ENCODE data around the gene INSC.

INSC gene

DNA sequence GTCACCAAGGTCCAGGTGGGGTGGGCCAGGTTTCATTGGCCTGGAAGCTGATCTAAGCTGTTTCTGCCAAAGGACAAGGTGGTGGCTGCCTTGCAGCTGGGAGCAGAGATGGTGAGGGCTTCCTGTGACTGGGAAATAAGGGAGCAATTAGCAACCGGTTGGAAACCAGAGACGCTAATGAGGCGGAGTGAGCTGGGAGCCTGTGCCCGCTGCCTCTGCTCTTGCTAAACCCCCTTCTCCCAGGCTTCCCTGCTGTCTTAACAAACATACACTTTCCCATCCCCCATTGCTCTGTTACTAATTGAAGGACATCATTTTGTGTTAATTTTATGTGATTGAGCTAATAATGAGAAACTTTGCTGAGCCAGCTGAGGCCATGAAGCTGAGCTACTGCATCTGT lies 121.8 kb downstream of the INSC start (continued):
- TF ChIP-seq, protein P1, sequence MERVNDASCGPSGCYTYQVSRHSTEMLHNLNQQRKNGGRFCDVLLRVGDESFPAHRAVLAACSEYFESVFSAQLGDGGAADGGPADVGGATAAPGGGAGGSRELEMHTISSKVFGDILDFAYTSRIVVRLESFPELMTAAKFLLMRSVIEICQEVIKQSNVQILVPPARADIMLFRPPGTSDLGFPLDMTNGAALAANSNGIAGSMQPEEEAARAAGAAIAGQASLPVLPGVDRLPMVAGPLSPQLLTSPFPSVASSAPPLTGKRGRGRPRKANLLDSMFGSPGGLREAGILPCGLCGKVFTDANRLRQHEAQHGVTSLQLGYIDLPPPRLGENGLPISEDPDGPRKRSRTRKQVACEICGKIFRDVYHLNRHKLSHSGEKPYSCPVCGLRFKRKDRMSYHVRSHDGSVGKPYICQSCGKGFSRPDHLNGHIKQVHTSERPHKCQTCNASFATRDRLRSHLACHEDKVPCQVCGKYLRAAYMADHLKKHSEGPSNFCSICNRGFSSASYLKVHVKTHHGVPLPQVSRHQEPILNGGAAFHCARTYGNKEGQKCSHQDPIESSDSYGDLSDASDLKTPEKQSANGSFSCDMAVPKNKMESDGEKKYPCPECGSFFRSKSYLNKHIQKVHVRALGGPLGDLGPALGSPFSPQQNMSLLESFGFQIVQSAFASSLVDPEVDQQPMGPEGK (tag by site-specific recombination; IDR thresholded peaks at IDR 0.05): no peak
- no peak for TF ChIP-seq MZF1 (tag by site-specific recombination; IDR thresholded peaks at IDR 0.05; ENCODE audit: borderline replicate concordance)
- TF ChIP-seq ZNF518A (tag by site-specific recombination; conservative IDR thresholded peaks at IDR 0.05; ENCODE audit: low read depth): no peak

DNA sequence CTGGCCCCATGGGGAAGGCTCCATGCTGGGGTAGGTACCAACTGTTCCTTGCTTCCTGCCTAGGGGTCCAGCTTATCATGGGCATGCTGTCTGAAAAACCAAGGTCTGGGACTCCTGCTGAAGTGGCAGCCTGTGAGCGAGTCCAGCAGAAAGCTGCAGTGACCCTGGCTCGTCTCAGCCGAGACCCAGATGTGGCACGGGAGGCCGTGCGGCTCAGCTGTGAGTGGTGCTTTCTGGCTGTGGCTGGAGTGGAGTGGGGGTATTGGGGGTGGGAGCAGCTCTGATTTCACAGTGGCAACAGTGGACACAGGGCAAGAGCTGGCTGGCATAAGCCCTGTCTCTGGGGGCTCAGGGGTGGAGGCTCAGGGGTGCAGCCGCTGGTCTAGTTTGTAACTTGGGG lies 124.1 kb downstream of the INSC start:
- Histone ChIP-seq H3K36me3 (ENCODE audit: control insufficient read depth in 2 of 2, insufficient read depth in 1 of 2, low read length in 2 of 2) (no peaks in the 10 kb centered on the region), H3K27ac (ENCODE audit: extremely low read depth, low read depth, low read length) (no peak overlapping the region), H3K9me3 (ENCODE audit: control insufficient read depth, insufficient read depth, low read depth, low read length) (no peaks in the 10 kb centered on the region), H3K4me3 (ENCODE audit: low read depth, low read length) (no peak overlapping the region), H3K4me1 (ENCODE audit: control insufficient read depth, insufficient read depth, low read length) (no peaks in the 10 kb centered on the region)
- ChIA-PET POLR2A (no interaction called here), CTCF (interaction anchor here (0.6 kb wide), 1 partner anchor 52 kb away, joined by 3 read pairs; no protein-coding TSS in a partner anchor)
- TF ChIP-seq ZNF629 (tag by site-specific recombination; IDR thresholded peaks at IDR 0.05): no peak
- TF ChIP-seq ZFP69B (tag by site-specific recombination; IDR thresholded peaks at IDR 0.05): no peak
- TF ChIP-seq ZNF2 (tag by site-specific recombination; IDR thresholded peaks at IDR 0.05): no peak
- no peak for TF ChIP-seq ZNF10 (tag by site-specific recombination; IDR thresholded peaks at IDR 0.05)
- TF ChIP-seq ZNF670 (tag by site-specific recombination; IDR thresholded peaks at IDR 0.05; ENCODE audit: low read depth): no peak
- TF ChIP-seq GLI4 (tag by site-specific recombination; IDR thresholded peaks at IDR 0.05): no peak
- TF ChIP-seq ZNF280D (tag by site-specific recombination; IDR thresholded peaks at IDR 0.05): no peak
- no peak for TF ChIP-seq ZNF501 (tag by site-specific recombination; IDR thresholded peaks at IDR 0.05)
- no peak for TF ChIP-seq ZNF704 (tag by site-specific recombination; IDR thresholded peaks at IDR 0.05)
- TF ChIP-seq, protein P2, sequence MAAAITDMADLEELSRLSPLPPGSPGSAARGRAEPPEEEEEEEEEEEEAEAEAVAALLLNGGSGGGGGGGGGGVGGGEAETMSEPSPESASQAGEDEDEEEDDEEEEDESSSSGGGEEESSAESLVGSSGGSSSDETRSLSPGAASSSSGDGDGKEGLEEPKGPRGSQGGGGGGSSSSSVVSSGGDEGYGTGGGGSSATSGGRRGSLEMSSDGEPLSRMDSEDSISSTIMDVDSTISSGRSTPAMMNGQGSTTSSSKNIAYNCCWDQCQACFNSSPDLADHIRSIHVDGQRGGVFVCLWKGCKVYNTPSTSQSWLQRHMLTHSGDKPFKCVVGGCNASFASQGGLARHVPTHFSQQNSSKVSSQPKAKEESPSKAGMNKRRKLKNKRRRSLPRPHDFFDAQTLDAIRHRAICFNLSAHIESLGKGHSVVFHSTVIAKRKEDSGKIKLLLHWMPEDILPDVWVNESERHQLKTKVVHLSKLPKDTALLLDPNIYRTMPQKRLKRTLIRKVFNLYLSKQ (tag by site-specific recombination; IDR thresholded peaks at IDR 0.05; ENCODE audit: borderline replicate concordance): no peak
- TF ChIP-seq ZNF677 (tag by site-specific recombination; IDR thresholded peaks at IDR 0.05): no peak

Measured in HEK293 (cell line).